Liver (tissue), 9 donors: Measurements from ENCODE around the gene GSTT2B. TPM values are rescaled to one million over a fixed set of nuclear protein-coding genes. Genes with fewer than 3 reads are reported as not detected.
"Not testable (repeated sequence)": the region's sequence is repeated elsewhere in the genome, so short reads cannot be mapped to it uniquely, and the experiment has no call there.

ENCODE experiments used
- DNase-seq: peaks from one replicate; pipeline ENCODE4 v3.0.0-alpha.2; 2017; ENCODE audit warnings: low spot score
- H3K27ac ChIP-seq, 2 donors: one replicate each; pipeline ENCODE4 v1.7.0; 2013; ENCODE audit warnings: inconsistent platforms in 2 of 2, low read length in 2 of 2, control low read depth in 1 of 2, low read depth in 1 of 2, mild to moderate bottlenecking in 1 of 2
- H3K27me3 ChIP-seq, 4 donors: one replicate each; pipeline versions ENCODE4 v1.6.1 to v1.7.0; 2013; ENCODE audit warnings: low read length in 3 of 4, inconsistent platforms in 1 of 4, mild to moderate bottlenecking in 1 of 4, moderate library complexity in 1 of 4; ENCODE audit not compliant: control insufficient read depth in 4 of 4, insufficient read depth in 4 of 4
- H3K36me3 ChIP-seq, 4 donors: one replicate each; pipeline versions ENCODE4 v1.6.1 to v1.7.0; 2013; ENCODE audit warnings: low read length in 3 of 4, mild to moderate bottlenecking in 3 of 4, low read depth in 1 of 4, moderate library complexity in 1 of 4; ENCODE audit not compliant: control insufficient read depth in 4 of 4, insufficient read depth in 3 of 4
- H3K4me1 ChIP-seq, 4 donors: one replicate each; pipeline versions ENCODE4 v1.6.1 to v1.7.0; 2013; ENCODE audit warnings: low read length in 3 of 4, mild to moderate bottlenecking in 3 of 4, moderate library complexity in 1 of 4; ENCODE audit not compliant: control insufficient read depth in 4 of 4, insufficient read depth in 4 of 4
- H3K4me3 ChIP-seq, 3 donors: one replicate each; pipeline versions ENCODE4 v1.6.1 to v1.7.0; 2013; ENCODE audit warnings: low read length in 3 of 3, control low read depth in 1 of 3, low read depth in 1 of 3, mild to moderate bottlenecking in 1 of 3
- H3K9ac ChIP-seq, 2 donors: one replicate each; pipeline ENCODE4 v1.7.0; 2013; ENCODE audit warnings: low read length in 2 of 2, mild to moderate bottlenecking in 2 of 2, moderate library complexity in 2 of 2, control low read depth in 1 of 2, low read depth in 1 of 2
- H3K9me3 ChIP-seq, 4 donors: one replicate each; pipeline versions ENCODE4 v1.6.1 to v1.7.0; 2013; ENCODE audit warnings: low read length in 3 of 4; ENCODE audit not compliant: control insufficient read depth in 4 of 4
- ATF3 ChIP-seq: IDR thresholded peaks from 2 replicates; pipeline ENCODE4 v1.6.1; 2016; ENCODE audit warnings: antibody characterized with exemption
- CTCF ChIP-seq: fragments of 150-350 bp; IDR thresholded peaks from 2 replicates; pipeline ENCODE4 v1.5.1; 2017; ENCODE audit warnings: improper control_type of control experiment, low read depth, low read length; ENCODE audit not compliant: missing input control
- FOXA1 ChIP-seq: IDR thresholded peaks from 2 replicates; pipeline ENCODE4 v1.6.1; 2016; ENCODE audit warnings: antibody characterized with exemption
- FOXA2 ChIP-seq: IDR thresholded peaks from 2 replicates; pipeline ENCODE4 v1.6.1; 2016; ENCODE audit warnings: antibody characterized with exemption
- GABPA ChIP-seq, 2 donors: IDR thresholded peaks in 1 of 2; conservative IDR thresholded peaks in 1 of 2; 2 replicates each; pipeline ENCODE4 v1.6.1; 2016; ENCODE audit warnings: antibody characterized with exemption in 2 of 2, mild to moderate bottlenecking in 1 of 2, moderate library complexity in 1 of 2
- JUND ChIP-seq, 2 donors: IDR thresholded peaks; 2 replicates each; pipeline ENCODE4 v1.6.1; 2016; ENCODE audit warnings: antibody characterized with exemption in 2 of 2
- RAD21 ChIP-seq, 2 donors: IDR thresholded peaks; 2 replicates each; pipeline ENCODE4 v1.6.1; 2016; ENCODE audit warnings: antibody characterized with exemption in 2 of 2, mild to moderate bottlenecking in 2 of 2
- REST ChIP-seq: IDR thresholded peaks from 2 replicates; pipeline ENCODE4 v1.6.1; 2016; ENCODE audit warnings: antibody characterized with exemption, mild to moderate bottlenecking
- SP1 ChIP-seq: IDR thresholded peaks from 2 replicates; pipeline ENCODE4 v1.6.1; 2018; ENCODE audit warnings: antibody characterized with exemption, mild to moderate bottlenecking
- TAF1 ChIP-seq: conservative IDR thresholded peaks from 2 replicates; pipeline ENCODE4 v1.6.1; 2016; ENCODE audit warnings: antibody characterized with exemption, mild to moderate bottlenecking
- YY1 ChIP-seq: IDR thresholded peaks from 2 replicates; pipeline ENCODE4 v1.6.1; 2016; ENCODE audit warnings: antibody characterized with exemption, mild to moderate bottlenecking
- ZBTB33 ChIP-seq: IDR thresholded peaks from 2 replicates; pipeline ENCODE4 v1.6.1; 2016; ENCODE audit warnings: antibody characterized with exemption
- WGBS: extraction: QIAGEN DNeasy Blood & Tissue Kit; methylation state at CpG from one replicate; pipeline ENCODE4 v1.1.7; 2013; 5-methylcytosine and 5-hydroxymethylcytosine counted together
- polyA plus RNA-seq, 2 donors: library from polyadenylated mRNA; stranded (reverse) in 1 of 2; unstranded in 1 of 2; fragments of 200-250 nt in 1 of 2; fragments of >200 nt in 1 of 2; fragmentation: Nextera tagmentation in 1 of 2; extraction: Ambion mirVana in 1 of 2; gene quantifications; one replicate each; pipeline versions ENCODE4 v1.2.1 to v1.2.3, GENCODE V29; 2013 to 2015
- total RNA-seq, 2 donors: library from RNA; depleted of rRNA; stranded (reverse); fragments of >200 nt; gene quantifications; one replicate each; pipeline ENCODE4 v1.2.3, GENCODE V29; 2014
- donor health status: healthy.
- donor health status: healthy.
- donor health status: healthy.
- donor health status: healthy.
- donor health status: healthy.

The GSTT2B gene
- total and polyA plus RNA-seq, 4 donors = 8.0 to 16.8 (median 11.3) TPM

- H3K36me3 ChIP-seq = no peaks in the 10 kb centered on the region
- 49% methylated on average over 6 of the region's 6 CpGs for WGBS
- no peaks in the 10 kb centered on the region for H3K4me1 ChIP-seq
- no peak overlapping the region for H3K27ac ChIP-seq
- no peaks in the 10 kb centered on the region for H3K9me3 ChIP-seq
- no peaks in the 10 kb centered on the region for H3K27me3 ChIP-seq
- peak; percentile 36 for DNase-seq
- no peak overlapping the region for H3K9ac ChIP-seq
- TF ChIP-seq TAF1 = no peak
- TF ChIP-seq FOXA1 = no peak
- TF ChIP-seq GABPA (IDR thresholded peaks at IDR 0.05 in 1 of 2, conservative IDR thresholded peaks at IDR 0.05 in 1 of 2) = no peak
- TF ChIP-seq ATF3 = no peak
- TF ChIP-seq ZBTB33 = no peak
- TF ChIP-seq FOXA2 = no peak
- no peak for TF ChIP-seq SP1
- TF ChIP-seq JUND (IDR thresholded peaks at IDR 0.05) = no peak
- TF ChIP-seq YY1 = no peak
- TF ChIP-seq REST = no peak
- peak; percentile 72 to 83 for TF ChIP-seq RAD21 (IDR thresholded peaks at IDR 0.05)
- peak; percentile 73 for TF ChIP-seq CTCF
- H3K4me3 ChIP-seq = no peak overlapping the region
Observed at GRCh38 chr22:23984430-23984829, 23.4 kb upstream of the GSTT2B start.

- WGBS = 57% methylated on average over 5 of the region's 7 CpGs
Observed at GRCh38 chr22:23980567-23980966, 19.6 kb upstream of the GSTT2B start.

GRCh38 chr22:23979557-23980240, 18.7 kb upstream of the GSTT2B start, which contains the start of gene GSTT2:
TSS of gene GSTT2 (plus strand) at chr22:23980134.
- H3K9ac ChIP-seq, H3K27ac ChIP-seq, H3K27me3 ChIP-seq, H3K4me3 ChIP-seq, H3K36me3 ChIP-seq, H3K9me3 ChIP-seq, H3K4me1 ChIP-seq, DNase-seq: not testable (repeated sequence)
- no CpG with 5 or more reads among the region's 41 CpGs for WGBS

More at GRCh38 chr22:23980567-23980966, 19.6 kb upstream of the GSTT2B start:
- H3K4me1 ChIP-seq, DNase-seq, H3K27ac ChIP-seq, H3K27me3 ChIP-seq, H3K36me3 ChIP-seq, H3K4me3 ChIP-seq, H3K9ac ChIP-seq, H3K9me3 ChIP-seq: not testable (repeated sequence)

- H3K4me1 ChIP-seq, H3K9me3 ChIP-seq, DNase-seq, H3K9ac ChIP-seq, H3K36me3 ChIP-seq, H3K27me3 ChIP-seq, H3K27ac ChIP-seq, H3K4me3 ChIP-seq: not testable (repeated sequence)
- WGBS = 89% methylated on average over 7 of the region's 12 CpGs
Observed at GRCh38 chr22:23977304-23977703, 16.3 kb upstream of the GSTT2B start.
